ENCODE data around the gene FAM107B.

FAM107B gene

DNA sequence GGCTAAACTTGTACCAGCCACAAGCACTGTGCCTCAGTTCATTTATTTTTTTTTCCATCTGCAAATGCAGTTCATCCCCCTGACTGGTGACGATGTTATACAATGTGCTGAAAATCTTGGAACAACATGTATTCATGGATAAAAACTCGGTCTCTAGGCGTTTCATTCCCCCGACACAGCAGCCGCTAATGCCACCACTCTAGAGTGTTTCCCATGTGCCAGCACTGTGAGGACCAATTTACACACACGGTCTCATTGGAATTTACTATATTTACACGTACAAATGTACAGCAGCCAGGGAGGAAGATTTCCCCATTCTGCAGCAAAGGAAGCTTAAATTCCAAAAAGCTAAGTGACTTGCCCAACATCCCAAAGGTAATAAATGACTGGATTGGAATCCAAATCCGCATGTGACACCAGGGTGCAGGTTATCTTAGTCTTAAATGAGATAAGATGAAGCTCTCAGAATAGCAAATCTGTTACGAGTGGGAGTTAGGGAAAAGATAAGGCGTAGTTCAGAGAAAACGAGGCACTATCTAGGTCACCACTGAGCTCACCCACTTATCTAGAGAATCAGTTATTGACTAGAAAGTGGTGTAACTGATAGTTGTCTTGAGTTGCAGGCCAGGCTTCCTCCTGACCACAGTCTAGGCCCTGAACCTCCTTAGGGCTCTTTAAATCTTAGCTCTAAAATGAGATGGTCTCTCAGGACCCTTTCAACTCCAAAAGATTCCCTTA is 36.7 kb downstream of the FAM107B start:
- Mint-ChIP-seq H3K36me3 (ENCODE audit: low read depth) (no peaks in the 10 kb centered on the region), H3K27ac (peak overlapping the region in 1 of 3 experiments; percentile 12), H3K9me3 (peaks cover 22% of the 10 kb centered on the region), H3K27me3 (ENCODE audit: low read depth) (no peaks in the 10 kb centered on the region), H3K4me1 (peaks cover 38% of the 10 kb centered on the region), H3K4me3 (no peak overlapping the region)
- TF ChIP-seq, protein P1, sequence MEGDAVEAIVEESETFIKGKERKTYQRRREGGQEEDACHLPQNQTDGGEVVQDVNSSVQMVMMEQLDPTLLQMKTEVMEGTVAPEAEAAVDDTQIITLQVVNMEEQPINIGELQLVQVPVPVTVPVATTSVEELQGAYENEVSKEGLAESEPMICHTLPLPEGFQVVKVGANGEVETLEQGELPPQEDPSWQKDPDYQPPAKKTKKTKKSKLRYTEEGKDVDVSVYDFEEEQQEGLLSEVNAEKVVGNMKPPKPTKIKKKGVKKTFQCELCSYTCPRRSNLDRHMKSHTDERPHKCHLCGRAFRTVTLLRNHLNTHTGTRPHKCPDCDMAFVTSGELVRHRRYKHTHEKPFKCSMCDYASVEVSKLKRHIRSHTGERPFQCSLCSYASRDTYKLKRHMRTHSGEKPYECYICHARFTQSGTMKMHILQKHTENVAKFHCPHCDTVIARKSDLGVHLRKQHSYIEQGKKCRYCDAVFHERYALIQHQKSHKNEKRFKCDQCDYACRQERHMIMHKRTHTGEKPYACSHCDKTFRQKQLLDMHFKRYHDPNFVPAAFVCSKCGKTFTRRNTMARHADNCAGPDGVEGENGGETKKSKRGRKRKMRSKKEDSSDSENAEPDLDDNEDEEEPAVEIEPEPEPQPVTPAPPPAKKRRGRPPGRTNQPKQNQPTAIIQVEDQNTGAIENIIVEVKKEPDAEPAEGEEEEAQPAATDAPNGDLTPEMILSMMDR (IDR thresholded peaks at IDR 0.05; ENCODE audit: unreplicated experiment in 3 of 3): no peak

DNA sequence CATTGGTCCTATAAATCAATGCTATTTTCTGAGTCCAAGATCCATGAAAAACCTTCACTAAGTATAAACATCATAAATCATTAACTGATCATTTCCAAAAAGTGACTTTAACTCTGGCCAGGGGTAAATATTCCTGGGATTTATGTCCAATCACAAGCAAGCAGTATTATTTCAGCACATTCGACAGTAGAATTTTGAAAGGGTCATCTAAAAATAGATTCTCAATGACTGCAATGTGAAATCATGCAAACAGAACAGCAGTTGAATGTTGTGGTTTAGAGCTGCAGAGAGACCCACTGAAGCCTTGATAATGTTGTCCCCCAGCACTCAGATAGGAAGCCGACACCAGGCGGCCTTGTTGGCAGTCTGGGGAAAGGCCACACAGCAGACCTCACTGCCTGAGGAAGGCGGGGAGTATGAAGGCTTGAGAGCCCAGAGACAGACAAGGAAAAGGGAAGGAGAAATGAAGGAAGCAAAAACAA is 38.1 kb downstream of the FAM107B start:
- peaks cover 33% of the 10 kb centered on the region for H3K4me1 Mint-ChIP-seq
- H3K9me3 Mint-ChIP-seq: peaks cover 19% of the 10 kb centered on the region
- TF ChIP-seq, protein P1 (IDR thresholded peaks at IDR 0.05; ENCODE audit: unreplicated experiment in 3 of 3): no peak
- no peaks in the 10 kb centered on the region for H3K27me3 Mint-ChIP-seq (ENCODE audit: low read depth)
- H3K4me3 Mint-ChIP-seq: peak overlapping the region in 1 of 3 experiments; percentile 11
- no peaks in the 10 kb centered on the region for H3K36me3 Mint-ChIP-seq (ENCODE audit: low read depth)
- peak overlapping the region; percentile 86 for H3K27ac Mint-ChIP-seq

DNA sequence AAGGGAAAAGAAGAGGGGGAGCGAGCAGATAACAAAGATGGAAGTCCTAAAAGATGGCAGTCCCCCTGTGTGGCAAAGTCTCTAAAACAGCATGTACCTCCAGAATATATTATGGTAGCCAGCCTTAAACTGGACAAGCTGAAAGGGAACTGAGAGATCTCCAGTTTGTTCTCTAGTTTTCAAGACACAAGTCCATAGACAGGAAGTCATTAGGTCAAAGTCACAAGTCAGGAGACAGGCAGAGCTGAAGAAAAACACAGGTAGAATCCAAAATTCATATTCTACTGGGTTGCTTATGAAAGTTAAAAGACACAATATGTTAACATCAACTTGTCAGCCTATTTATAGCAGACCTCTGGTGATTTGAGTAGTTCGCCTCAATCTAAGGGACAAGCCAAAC is 38.7 kb downstream of the FAM107B start:
- no peaks in the 10 kb centered on the region for H3K36me3 Mint-ChIP-seq (ENCODE audit: low read depth)
- H3K4me1 Mint-ChIP-seq: peaks cover 32% of the 10 kb centered on the region
- H3K9me3 Mint-ChIP-seq: peaks cover 15% of the 10 kb centered on the region
- no peak overlapping the region for H3K4me3 Mint-ChIP-seq
- no peaks in the 10 kb centered on the region for H3K27me3 Mint-ChIP-seq (ENCODE audit: low read depth)
- peak overlapping the region; percentile 4 to 86 (median 86) for H3K27ac Mint-ChIP-seq
- TF ChIP-seq, protein P1 (IDR thresholded peaks at IDR 0.05; ENCODE audit: unreplicated experiment in 3 of 3): no peak

DNA sequence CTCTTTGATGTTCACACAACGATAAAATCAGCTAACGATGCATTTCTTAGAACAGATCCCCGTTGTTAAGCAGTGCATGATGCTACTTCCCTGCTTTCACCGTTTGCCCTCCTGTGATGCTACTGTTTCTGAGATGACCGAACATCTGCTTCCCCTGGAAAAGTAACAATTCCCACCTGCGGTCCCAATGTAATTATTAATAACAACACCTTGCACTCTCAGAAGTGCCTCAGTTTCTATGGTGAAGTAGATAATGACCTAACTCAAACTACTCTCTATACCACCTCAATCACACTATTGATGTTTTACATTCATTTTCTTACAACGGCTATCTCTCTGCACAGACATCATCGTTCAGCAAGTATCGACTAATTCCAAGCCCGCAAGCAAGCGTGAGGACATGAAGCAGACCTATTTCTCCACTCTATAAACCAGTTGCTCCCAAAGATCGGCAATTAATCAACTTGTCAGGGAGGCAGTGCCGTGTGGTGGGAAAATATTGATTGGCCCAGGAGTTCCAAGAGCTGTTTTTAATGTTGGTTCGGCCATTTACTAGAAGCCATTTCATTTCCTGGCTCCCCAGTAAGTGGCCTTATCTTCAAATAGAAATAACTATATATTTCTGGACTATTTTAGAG is 42.7 kb downstream of the FAM107B start:
- H3K36me3 Mint-ChIP-seq (ENCODE audit: low read depth): no peaks in the 10 kb centered on the region
- H3K27ac Mint-ChIP-seq: no peak overlapping the region
- TF ChIP-seq, protein P1 (IDR thresholded peaks at IDR 0.05; ENCODE audit: unreplicated experiment in 3 of 3): no peak
- peaks cover 24% of the 10 kb centered on the region for H3K4me1 Mint-ChIP-seq
- H3K9me3 Mint-ChIP-seq: peaks cover 13% of the 10 kb centered on the region
- no peak overlapping the region for H3K4me3 Mint-ChIP-seq
- H3K27me3 Mint-ChIP-seq (ENCODE audit: low read depth): peaks cover 3% of the 10 kb centered on the region

DNA sequence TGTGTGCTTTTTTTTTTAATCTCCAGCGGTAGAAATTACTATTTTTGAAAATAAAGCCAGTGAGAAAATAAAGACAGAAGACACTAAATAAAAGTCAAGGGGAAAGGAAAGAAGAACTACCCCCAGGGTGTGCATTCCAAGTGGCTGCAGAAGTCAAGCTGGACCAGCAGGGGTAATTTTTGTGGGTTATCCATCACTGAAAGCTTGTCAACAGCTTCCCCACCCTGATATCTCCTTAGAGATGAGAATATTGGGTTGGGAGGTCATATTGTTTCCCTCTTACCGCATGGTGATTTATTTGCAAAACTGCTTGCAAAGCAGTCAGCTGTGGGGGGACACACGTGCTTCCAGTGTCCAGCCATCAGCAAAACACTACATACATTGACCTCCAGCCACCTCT is 46.4 kb downstream of the FAM107B start:
- no peaks in the 10 kb centered on the region for H3K36me3 Mint-ChIP-seq (ENCODE audit: low read depth)
- H3K4me1 Mint-ChIP-seq: peaks cover 10% of the 10 kb centered on the region
- TF ChIP-seq, protein P1 (IDR thresholded peaks at IDR 0.05; ENCODE audit: unreplicated experiment in 3 of 3): no peak
- H3K27ac Mint-ChIP-seq: peak overlapping the region in 1 of 3 experiments; percentile 35
- no peak overlapping the region for H3K4me3 Mint-ChIP-seq
- H3K27me3 Mint-ChIP-seq (ENCODE audit: low read depth): peaks cover 20% of the 10 kb centered on the region
- H3K9me3 Mint-ChIP-seq: peaks cover 12% of the 10 kb centered on the region

Measured in nephron (organoid).